ENCODE data around the gene IMMP2L.

The IMMP2L gene

GRCh38 chr7:111026806-111027205, 535.5 kb downstream of the IMMP2L start:
- DNase-seq (ENCODE audit: low read depth) = no peak

GRCh38 chr7:111026343-111026742, 535.9 kb downstream of the IMMP2L start:
- no peak for DNase-seq (ENCODE audit: low read depth)
- TF ChIP-seq CTCF (IDR thresholded peaks at IDR 0.05; ENCODE audit: insufficient read depth, low read depth, low read length, missing control alignments) = no peak
- no peak overlapping the region for H3K4me3 ChIP-seq (ENCODE audit: low read length)

More at GRCh38 chr7:111026806-111027205, 535.5 kb downstream of the IMMP2L start:
- TF ChIP-seq CTCF (IDR thresholded peaks at IDR 0.05; ENCODE audit: insufficient read depth, low read depth, low read length, missing control alignments) = no peak
- no peak overlapping the region for H3K4me3 ChIP-seq (ENCODE audit: low read length)

- H3K4me3 ChIP-seq (ENCODE audit: low read length) = no peak overlapping the region
- TF ChIP-seq CTCF (IDR thresholded peaks at IDR 0.05; ENCODE audit: insufficient read depth, low read depth, low read length, missing control alignments) = no peak
- no peak for DNase-seq (ENCODE audit: low read depth)
Measured at GRCh38 chr7:111025006-111025405, 537.3 kb downstream of the IMMP2L start.

GRCh38 chr7:111018960-111019736, 543.1 kb downstream of the IMMP2L start:
- no peak overlapping the region for H3K4me3 ChIP-seq (ENCODE audit: low read length)
- no peak for DNase-seq (ENCODE audit: low read depth)
- no peak for TF ChIP-seq CTCF (IDR thresholded peaks at IDR 0.05; ENCODE audit: insufficient read depth, low read depth, low read length, missing control alignments)

GRCh38 chr7:111018447-111018846, 543.8 kb downstream of the IMMP2L start:
- no peak overlapping the region for H3K4me3 ChIP-seq (ENCODE audit: low read length)
- DNase-seq (ENCODE audit: low read depth) = no peak
- no peak for TF ChIP-seq CTCF (IDR thresholded peaks at IDR 0.05; ENCODE audit: insufficient read depth, low read depth, low read length, missing control alignments)

GRCh38 chr7:111014079-111014478, 548.2 kb downstream of the IMMP2L start:
- no peak overlapping the region for H3K4me3 ChIP-seq (ENCODE audit: low read length)
- DNase-seq (ENCODE audit: low read depth) = no peak
- no peak for TF ChIP-seq CTCF (IDR thresholded peaks at IDR 0.05; ENCODE audit: insufficient read depth, low read depth, low read length, missing control alignments)
